T-helper 2 cell (primary cell): Measurements from ENCODE around the gene VAV2.

ENCODE experiments used
- DNase-seq, 5 experiments: peaks; one replicate each; pipeline versions ENCODE4 v3.0.0 to v3.0.0-alpha.2; 2012 to 2022

The VAV2 gene

GRCh38 chr9:133950192-133950591 lies 41.9 kb downstream of the VAV2 start:
- no peak for DNase-seq

DNA sequence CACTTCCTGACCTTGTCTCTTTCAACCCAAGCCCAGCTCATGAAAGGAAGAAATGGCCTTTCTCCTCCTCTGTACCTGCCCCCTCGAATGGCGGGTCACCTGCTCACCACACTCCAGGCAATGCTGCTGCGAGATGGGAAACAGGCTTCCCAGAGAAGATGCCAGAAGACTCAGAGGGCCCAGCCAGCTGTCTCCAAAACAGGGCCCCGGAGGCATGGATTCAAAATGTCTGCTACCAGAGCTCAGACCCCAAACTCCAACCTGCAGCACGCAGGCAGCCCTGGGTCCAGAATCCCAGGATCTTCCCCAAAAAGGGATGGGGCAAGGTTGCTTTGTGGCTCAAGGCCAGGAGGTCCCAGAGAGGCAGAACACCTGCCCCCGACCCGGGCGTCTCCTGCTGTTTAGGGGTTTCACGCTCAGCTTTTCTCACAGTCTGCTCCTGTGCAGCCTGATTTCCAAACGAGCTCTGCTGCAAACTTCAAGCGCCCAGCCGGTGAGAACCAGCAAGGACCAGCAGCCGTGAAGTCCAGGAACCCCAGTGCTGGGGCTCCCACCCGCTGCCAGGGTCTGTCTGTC lies 42.5 kb downstream of the VAV2 start:
- no peak for DNase-seq

DNA sequence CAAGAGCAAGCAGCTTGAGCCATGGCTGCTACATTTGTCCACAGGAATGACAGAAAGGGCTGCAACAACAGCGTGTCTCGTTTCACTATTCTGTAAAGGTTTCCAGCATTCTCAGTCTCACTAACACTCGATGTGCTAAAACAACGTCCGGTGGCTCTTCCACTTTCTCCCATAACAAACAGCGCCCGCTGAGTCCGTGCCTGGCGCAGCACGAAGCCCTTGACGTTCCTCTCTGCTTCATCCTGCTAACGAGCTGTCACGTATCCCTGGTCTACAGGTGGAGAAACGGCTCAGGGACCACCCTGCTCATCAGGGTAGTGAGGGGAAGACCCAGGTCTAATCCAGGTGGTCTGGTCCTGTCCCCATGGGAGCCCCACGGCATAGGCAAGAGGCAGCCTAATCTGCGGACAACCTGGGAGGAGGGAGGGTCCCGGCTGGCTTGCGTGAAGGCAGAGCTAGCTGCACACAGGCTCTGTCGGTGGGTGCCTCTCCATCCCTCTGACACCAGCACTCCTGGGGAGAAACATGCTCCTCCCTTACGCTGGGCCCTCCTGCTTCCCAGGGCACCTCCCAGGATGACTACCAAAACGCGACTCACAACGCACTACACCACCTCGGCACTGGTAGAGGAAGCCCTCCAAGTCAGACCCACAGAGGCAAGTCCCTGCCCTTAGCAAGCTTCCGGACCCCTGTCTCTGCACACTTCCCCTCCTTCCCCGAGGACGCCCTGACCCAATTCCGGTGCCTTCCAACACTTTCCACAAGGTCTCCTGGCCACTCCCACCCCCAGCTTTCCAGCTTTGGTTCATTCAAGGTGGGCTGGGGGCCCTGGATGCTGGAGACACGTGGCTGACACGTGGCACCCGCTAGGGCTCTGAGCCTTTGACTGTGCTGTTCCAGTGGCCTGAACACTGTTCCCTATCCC lies 43.3 kb downstream of the VAV2 start:
- DNase-seq: no peak

DNA sequence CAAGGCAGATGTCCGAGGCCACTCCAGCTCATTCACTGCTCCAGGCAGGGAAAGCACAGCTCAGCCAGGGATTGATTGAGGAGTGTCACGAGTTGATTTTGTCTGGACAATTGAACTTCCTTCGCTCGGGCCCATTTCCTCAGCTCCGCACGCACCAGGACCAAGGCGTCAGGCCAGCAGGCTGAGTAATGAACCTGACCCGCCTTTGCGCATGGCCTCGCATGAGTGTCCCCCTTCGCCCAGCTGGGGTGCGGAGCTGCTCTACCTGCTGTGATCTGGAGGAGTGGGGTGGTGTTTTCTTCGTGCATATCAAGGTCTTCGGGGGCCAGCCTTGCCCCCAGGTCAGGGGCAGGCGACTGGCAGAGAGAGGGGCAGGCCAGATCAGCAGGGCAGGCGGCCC lies 44.0 kb downstream of the VAV2 start:
- no peak for DNase-seq

GRCh38 chr9:133946840-133947486 lies 45.2 kb downstream of the VAV2 start:
- DNase-seq: no peak

- DNase-seq: no peak
Measured at GRCh38 chr9:133945977-133946753, 46.0 kb downstream of the VAV2 start.

- DNase-seq: no peak
Measured at GRCh38 chr9:133945314-133945975, 46.7 kb downstream of the VAV2 start.

GRCh38 chr9:133944746-133945135 lies 47.4 kb downstream of the VAV2 start:
- no peak for DNase-seq

DNA sequence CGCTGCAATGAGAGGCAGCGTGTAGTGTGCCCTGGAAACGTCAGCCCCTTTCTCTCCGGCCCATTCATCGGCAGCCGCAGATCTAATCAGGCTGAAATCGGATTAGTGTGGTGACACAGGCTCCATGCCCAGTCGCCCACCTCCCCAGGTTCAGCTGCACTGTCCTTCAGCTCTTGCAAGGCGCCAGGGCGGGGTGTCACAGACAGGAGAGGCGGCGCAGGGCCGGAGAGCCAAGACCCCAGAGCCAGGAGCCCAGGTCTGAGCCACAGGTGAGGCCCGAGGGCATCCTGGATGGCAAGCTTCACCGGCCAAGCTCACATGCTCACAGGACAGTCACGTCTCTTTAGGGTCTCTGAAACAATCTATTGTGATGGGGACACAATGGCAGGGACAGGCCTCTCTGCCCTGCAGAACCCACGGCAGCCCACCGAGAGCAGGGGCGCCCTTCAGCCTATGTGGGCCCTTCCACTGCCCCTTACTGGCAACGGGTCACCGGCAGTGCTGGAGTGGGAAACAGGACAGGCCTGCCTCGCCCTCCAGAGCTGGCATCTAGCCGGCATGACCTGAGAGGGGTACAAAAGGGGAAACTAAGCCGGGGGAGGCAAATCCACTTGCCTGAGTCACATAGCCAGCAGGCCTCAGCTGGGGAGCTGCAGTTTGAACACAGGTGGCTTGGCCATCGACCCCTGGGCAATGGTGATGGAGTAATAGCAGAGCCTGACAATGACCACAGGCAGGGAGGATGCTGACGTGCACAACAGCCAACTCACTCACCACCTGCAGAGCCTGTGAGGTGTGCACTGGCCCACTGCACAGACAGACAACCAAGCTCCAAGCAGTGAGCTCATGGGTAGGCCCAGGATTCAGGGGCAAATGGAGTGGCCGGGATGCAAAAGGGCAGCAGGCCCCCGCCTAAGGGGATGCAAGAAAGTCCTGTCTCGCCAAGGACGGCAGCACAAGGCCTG lies 48.1 kb downstream of the VAV2 start:
- DNase-seq: no peak

- DNase-seq: no peak
Measured at GRCh38 chr9:133943036-133943780, 48.9 kb downstream of the VAV2 start.

- DNase-seq: no peak
Measured at GRCh38 chr9:133942206-133942975, 49.7 kb downstream of the VAV2 start.

DNA sequence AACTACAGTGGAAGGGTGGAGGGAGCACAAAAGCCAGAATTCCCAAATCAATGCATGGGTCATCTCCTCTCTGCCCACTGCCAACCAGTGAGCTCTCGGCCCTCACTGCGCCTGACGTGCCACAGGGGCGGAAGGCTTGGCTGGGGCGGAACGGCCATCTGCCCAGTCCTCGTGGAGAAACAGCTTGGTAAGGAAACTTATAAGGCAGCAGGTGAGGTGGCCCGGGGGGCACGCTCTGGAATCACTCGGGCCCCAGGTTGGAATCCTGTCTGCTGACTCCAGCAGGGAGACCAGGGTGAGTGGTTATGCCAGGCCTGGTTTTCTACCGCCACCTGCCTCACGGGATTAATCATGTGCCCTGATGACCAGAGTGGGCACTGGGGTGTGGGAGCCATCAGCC lies 52.3 kb downstream of the VAV2 start:
- no peak for DNase-seq

DNA sequence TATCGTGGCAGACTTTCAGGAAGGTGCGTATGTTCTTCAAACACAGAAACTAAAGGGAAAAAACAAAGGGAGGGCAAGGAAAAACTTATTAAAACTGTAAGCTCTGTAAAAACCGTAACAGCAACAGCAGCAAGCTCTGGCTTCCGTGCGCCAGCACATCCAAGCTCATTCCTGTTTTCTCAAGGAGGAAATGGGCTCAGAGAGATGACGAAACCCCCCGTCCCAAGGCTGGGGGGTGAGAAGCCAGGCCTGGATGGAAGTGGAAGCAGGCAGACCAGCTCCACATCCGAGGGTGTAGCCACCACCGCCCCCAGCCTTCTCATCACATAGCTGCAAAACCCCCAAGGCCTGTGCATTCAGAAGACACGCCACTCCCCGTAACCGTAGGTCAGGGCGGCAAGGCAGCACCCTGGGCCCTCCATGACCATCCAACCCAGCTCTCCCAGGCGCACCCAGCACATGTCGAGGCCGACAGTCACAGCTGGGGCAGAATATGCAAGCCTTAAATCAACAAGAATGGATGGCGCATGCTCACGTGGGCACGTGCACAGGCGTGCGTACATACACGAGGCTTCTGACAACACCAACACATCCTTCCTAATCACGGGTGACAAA lies 52.8 kb downstream of the VAV2 start:
- no peak for DNase-seq

DNA sequence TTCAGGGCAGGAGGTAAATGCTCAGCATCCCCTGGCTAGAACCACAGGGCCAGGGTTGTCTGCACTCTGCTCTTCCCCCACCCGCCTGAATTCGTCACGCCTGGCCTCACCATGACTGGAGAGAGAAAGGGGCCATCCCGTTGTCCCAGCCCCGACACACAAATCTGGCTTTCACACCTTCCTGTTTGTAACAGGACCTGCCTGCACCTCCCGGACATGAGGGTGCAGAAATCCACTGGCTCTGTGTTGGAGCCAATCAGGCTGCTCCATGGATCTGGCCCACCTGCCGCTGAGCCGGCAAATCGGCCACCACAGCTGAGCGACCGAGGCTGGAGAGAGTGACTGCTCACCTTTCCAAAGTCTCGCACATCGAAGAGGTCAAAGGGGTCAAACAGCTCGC lies 53.4 kb downstream of the VAV2 start:
- no peak for DNase-seq

- no peak for DNase-seq
Measured at GRCh38 chr9:133938086-133938485, 54.0 kb downstream of the VAV2 start.

GRCh38 chr9:133937120-133937519 lies 55.0 kb downstream of the VAV2 start:
- DNase-seq: no peak

GRCh38 chr9:133935328-133936005 lies 56.7 kb downstream of the VAV2 start:
- DNase-seq: no peak

GRCh38 chr9:133934482-133935232 lies 57.5 kb downstream of the VAV2 start:
- no peak for DNase-seq
